ENCODE results near the gene DENND6B.

DNA sequence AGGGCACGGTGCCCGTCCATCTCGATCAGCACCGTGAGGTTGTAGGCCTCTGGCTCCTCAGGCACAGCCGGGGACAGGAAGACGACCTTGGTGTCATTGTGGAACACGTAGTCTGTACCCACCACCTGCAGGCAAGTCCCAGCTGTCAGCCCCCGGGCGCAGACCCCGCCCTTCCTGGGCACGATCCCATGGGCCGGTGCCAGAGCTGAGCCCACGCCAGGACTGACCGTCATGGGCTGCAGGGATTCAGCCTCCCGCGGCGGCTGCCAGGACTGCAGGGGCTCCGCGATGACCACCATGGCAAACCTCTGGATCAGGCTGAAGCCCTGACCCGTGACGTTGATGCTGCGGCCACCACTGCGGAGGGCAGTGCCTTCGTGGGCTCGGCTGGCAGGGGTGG is 44.9 kb downstream of the DENND6B start:
- no peak for TF ChIP-seq CTCF (conservative IDR thresholded peaks at IDR 0.05)
- no peak for TF ChIP-seq ZFX (IDR thresholded peaks at IDR 0.05)

Measured in C4-2B (cell line).